HL-60/S4 treated with phorbol 12-myristate 13-acetate at 8.2 ng/mL for 4 days and 3 days (cell line): ENCODE data around the gene TPRX2.
"Not testable (repeated sequence)": the region's sequence is repeated elsewhere in the genome, so short reads cannot be mapped to it uniquely, and the experiment has no call there.

Experiments
- in situ Hi-C: fragments of 300-500 bp; cut with MboI; formaldehyde crosslinking; loops from 2 replicates; pipeline ENCODE4 v1.15.0; 2022; ENCODE audit warnings: low sequenced_read_pairs

TPRX2 gene

DNA sequence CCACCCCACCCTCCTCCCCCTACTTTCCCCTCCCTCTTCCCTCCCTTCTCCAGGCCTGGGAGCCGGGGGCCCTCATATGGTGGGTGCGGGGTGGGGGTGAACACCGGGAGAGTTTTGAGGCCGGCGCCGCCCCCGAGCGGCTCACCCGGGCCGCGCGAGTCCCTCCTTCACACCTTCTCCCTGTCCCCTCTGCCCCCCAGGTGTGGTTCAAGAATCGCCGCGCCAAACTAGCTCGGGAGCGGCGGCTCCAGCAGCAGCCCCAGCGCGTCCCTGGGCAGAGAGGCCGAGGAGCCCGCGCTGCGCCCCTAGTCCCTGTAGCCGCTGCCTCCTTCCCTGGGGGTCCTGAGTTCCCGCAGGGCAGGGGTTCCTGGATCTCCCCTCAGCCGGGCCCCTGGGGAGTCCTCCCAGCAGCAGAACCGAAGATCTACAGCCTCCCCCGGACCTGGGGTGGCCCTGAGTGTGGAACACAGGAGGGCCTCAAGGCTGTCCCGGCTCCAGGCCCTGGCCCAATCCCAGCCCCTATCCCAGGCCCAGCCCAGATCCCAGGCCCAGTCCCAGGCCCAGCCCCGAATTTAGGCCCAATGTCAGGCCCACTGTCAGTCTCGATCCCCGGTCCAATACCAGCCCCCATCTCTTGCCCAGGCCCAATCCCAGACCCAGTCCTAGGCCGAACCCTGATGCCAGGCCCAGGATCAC, 1.7 kb downstream of the TPRX2 start:
- in situ Hi-C loops: no loop called here

DNA sequence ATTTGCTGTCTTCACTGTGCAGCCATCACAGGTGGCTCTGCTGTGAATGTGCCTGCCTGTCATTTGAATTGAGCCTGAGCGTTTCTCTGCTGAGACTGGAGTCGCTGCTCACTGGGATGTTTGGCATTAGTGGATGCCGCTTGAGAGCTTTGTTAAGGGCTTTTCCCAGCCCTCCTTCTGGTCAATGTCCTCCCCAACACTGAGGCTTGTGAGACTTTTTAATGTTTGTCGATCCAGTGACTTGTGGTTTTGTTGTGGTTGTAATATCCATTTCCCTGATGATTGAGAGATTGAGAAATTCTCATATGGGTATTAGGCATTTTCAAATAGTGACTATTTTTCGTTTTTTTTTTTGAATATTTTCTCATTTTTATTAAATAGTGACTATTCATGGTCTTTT, 2.6 kb downstream of the TPRX2 start:
- in situ Hi-C loops: no loop called here

DNA sequence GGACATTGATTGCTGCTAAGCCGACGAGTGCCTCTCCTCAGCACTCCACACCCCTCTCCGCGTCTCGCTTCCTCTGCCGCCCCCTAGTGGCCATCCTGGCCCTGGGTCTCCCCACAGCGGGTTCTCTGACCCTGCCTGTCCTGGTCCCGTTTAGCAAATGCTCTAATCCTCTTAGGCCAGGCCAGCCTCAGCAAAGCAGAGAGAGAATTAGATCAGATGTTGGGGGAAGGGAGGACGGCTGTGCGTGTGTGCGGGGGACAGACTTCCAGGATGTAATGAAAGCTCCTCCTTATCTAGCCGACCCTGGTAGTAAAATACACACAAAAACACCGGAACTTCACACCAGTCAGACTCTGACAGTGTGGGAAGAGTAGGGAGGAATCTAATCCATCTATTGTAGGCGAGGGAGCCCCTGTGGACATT, 4.5 kb downstream of the TPRX2 start:
- in situ Hi-C loops: no loop called here

DNA sequence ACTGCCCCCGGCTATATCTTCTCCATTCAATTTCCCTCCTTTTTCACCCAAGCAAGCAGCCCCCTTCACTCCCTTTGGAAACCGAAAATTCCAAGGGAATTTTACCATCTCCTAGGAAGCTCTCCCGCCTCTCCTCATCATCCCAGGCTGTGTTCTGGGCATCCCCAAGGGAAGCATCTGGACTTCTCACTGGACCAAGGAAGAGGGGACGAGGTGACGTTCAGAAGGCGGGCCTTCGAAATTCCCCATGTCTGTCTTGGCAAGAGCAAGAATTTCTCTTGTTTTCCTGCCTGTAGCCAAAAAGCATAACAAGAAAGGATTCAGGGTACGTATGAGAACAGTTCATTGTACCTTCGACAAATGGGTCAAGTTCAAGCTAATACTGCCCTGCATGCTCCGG, 6.1 kb downstream of the TPRX2 start:
- in situ Hi-C loops: no loop called here

DNA sequence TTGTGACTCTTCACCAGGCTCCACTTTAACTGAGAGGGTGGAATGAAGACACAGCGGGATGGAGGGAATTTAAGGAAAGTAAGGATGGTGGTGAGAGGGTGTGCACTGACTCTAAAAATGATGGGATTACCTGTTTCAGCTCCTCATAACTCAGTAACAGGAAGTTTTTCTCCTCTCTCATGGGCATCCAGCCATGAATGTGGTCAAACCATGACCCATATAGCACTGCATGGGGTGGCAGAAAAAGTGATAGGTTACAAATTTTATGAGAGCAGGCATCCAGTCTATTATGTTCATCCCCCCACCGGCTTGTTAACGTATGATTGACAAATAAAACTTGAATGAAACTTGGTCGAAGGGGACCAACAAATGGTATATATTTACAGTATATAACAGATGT, 19.9 kb downstream of the TPRX2 start:
- in situ Hi-C loops: no loop called here

DNA sequence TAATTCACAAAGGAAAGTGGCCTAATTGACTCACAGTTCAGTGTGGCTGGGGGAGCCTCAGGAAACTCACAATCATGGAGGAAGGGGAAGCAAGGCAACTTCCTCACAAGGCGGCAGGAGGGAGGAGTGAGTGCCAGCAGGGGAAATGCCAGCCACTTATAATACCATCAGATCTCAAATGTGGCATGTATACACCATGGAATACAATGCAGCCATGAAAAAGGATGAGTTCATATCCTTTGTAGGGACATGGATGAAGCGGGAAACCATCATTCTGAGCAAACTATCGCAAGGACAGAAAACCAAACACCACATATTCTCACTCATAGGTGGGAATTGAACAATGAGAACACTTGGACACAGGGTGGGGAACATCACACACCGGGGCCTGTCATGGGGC, 20.4 kb downstream of the TPRX2 start:
- in situ Hi-C loops: not testable (repeated sequence)

DNA sequence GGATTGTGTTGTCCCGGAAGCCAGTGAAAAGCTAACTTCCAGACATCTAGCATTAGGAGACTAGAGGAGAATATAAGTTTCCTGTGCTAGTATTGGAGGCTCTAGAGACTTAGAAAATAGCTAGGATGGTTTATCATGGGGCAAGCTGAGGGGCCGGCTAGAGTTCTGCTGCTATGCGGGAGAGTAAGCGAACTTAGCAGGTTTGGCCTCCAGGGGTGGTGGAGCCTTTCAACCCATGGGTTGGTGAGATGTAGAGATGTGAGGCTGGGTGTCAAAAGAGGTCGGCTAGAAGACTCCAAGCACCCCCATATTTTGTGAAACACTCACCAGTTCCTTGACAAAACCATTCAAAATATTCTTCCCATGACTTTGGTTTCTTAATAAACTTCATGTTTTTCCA, 22.7 kb downstream of the TPRX2 start:
- in situ Hi-C loops: no loop called here

DNA sequence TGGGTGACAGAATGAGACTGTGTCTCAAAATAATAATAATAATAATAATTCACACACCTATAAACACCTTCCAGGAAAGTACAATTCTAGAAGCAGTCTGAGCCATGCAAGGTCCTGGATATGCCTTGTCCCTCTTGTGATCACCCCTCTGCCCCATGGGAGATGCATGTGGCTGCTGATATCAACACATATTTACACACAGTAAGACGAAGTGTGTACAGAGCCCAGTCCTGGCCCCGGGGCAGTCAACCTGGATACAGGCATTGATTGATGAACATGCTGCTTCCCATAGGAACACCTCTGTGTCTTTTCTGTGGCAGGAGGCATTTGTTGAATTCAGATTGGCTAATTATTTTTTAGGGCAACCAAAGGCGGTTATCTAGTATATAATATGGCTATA, 23.9 kb downstream of the TPRX2 start:
- in situ Hi-C loops: no loop called here

DNA sequence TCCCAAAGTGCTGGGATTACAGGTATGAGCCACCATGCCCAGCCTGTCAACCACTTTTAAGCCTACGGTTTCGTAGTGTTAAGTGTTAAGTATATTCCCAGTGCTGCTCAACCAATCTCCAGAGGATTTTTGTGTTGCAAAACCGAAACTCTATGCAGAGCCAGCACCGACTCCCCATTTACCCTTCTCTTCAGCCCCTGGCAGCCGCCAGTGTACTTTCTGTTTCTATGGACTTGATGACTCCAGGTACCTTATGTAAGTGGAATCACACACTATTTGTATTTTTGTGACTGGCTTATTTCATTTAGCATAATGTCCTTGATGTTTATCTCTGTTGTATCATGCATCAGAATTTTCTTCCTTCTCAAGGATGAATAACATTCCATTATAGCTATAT, 26.0 kb downstream of the TPRX2 start:
- in situ Hi-C loops: no loop called here

DNA sequence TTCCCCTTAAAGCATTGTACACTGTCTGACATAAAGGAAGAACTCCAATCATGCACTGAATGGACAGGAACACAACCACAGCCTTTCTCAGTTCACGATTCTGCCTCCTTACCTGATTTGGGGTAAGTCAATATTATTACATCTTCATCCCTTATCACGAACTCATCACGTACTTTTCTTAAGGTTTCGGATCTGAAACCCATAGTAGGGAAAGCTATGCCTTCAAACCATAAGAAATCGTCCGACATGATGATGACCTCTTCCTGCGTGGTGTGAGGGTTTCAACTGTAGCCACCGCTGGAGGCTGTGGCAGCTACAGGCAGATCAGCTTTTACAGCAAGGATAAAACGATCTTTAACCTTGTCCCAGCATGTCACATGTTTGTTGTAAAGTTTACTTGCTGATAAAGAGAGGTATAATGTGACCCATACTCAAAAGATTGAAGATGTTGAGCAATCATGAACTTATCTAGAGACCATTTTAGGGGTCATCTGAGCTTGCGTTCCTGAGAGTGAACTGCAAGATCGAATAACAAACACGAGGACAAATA, 27.1 kb downstream of the TPRX2 start, which contains the start of gene SULT2A1:
SULT2A1 (minus strand) TSS at position 306 of the 550 bp plus-strand sequence; CDS start at position 248, 58 bp downstream.
- in situ Hi-C loops: no loop called here

DNA sequence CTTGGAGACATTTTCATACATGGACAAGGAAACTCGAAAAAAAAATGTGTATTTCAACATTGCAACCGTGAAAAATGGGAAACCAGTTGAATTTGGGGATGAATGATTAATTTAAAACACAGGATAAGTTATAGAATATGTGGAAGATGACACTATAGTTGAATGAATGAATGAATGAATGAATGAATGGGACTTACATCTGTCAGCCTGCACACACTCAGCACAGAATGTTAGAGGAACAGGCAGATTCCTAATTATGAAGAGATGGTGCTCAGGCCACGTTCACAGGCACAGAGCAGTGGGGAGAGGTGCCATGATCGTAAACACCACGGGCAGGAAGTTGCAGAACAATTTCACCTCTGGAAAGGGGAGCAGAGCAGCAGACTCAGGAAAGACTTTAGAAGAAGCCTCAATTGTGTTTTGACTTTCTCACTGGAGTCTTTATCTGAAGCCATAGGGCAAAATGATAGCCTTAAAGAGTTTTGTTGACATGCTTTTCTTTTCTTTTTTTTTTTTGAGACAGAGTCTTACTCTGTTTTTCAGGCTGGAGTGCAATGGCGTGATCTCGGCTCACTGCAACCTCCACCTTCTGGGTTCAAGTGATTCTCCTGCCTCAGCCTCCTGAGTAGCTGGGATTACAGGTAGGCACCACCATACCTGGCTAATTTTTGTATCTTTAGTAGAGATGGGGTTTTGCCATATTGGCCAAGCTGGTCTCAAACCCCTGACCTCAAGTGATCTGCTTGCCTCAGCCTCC, 32.0 kb downstream of the TPRX2 start:
- in situ Hi-C loops: no loop called here

DNA sequence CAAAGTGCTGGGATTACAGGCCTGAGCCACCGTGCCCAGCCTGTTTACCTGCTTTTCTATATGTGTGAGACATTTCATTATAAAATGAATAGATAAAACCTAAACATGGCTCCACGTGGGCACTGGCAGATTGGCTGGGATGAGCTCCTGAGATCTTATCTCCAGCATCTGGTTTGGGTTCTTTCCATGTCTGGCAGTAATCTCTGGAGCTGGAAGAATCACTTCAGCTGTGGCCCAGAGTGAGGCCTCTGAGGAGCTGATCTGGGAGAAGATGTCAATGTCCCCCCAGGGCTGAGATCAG, 32.5 kb downstream of the TPRX2 start:
- in situ Hi-C loops: no loop called here

DNA sequence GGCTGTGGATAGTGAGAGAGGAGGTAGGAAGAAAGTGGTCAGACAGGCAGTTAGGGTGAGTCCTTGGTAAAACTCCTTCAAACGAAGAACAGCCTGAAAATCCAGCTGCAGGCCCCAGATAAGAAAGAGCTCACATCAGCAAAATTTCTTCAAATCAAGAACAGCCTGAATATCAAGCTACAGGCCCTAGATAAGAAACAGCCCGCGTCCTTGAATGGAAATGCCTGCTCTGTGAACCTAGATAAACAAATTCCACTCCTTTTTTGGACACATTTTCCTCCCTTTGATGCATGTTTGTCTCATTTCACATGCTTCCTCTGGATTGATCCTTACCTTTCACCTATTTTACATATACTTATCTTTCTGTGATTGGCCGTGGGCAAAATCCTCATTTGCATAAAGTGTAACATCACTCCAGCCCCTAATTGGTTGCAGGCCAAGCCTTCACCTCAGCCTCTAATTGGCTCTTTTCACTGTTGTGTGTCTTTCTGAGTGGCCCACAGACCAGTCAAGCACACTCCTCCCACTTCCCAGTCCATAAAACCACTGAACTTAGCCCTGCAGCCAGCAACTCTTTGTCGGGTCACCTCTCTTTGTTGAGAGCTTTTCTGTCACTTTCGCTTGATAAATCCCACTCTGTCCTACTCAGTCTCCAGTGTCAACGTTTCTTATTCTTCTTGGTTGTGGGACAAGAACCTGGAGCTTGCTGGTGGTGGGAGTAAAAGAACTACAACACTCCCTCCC, 33.1 kb downstream of the TPRX2 start:
- in situ Hi-C loops: no loop called here

DNA sequence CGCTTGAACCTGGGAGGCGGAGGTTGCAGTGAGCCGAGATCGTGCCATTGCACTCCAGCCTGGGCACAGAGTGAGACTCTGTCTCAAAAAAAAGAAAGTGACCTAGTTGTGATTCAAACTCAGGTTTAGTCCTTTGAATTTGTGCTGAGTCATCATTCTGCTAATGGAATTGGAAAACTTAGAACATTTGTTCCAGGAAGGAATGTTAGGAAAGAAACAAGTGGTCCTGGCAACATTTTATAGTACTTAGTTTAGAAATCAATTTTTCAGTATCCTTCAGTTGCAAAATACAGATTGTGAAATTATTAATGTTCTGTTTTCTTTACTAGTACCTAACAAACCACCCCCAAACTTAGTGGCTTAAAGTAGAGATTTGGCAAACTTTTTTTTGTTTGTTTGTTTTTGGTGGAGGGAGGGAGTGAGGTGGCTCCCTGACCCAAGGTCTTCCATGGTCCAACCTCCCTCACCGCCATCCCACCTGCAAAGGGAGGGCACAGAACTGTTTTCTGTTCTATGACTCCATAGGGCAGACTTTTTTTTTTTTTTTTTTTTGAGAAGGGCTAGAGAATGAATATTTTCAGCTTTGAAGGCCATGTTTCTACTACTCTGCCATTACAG, 36.2 kb downstream of the TPRX2 start:
- in situ Hi-C loops: no loop called here

DNA sequence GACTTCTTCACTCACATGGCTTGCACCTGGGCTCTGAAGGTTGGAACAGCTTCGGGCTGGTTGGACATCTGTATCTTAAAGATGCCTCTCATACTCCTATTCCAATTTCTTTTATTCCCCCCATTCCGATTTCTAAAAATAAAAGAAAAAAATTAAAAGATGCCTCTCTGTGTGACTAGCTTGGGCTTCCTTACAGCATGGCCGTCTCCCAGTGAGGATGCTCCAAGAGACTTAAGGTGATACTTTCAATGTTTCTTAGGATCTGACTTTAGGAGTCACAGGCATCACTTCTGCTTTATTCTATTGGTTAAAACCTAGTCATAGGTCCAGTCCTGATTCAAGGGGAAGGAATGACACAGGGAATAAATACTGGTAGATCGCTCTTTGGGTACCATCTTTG, 37.0 kb downstream of the TPRX2 start:
- in situ Hi-C loops: no loop called here

DNA sequence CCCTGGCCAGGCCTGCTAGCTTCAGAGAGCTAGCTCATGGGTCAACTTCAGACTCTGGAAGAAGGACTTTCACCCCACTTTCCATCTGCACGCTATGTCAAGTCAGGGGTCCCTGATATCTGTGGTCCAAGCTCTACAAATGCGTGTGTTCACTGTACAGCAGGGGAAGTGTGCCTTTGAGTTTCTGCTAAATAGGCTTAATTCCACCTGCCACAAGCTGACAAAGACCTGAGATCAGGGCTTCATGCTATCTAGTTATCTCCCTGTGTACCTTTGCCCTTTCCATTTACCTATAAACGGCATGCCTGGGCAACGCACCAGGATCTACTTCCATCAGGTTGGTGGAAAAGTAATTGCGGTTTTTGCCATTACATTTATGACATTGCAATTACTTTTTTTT, 37.7 kb downstream of the TPRX2 start:
- in situ Hi-C loops: no loop called here

DNA sequence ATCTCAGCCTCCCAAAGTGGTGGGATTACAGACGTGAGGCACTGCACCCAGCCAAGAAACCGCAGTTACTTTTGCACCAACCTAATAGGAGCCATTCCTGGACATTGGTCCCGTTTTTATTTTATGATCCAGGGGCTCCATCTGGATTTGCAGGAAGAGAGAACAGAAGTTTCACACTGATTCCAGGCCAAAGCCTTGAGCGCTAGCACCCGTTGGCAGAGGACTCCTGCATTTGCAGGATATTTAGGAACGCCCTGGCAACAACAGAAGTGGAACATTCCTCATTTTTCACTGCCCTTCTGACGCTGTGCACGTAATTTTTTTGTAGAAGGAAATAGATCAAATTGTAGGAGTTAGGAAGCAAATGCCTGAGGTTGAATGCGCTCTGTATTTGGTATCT, 38.8 kb downstream of the TPRX2 start:
- in situ Hi-C loops: no loop called here

DNA sequence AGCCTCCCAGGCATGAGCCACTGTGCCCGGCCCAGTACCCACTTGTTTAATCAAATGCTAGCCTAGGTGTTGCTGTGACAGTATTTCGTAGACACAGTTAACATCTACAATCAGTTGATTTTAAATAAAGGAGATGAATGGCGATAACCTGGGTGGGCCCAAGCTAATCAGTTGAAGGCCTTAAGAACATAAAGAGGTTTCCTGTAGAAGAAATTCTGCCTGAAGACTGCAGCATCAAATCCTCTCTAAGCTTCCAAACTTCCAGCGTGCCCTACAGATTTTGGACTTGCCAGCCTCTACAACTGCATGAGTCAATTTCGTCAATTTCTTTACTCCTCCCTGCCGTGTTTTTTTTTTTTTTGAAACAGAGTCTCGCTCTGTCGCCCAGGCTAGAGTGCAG, 40.3 kb downstream of the TPRX2 start:
- in situ Hi-C loops: no loop called here

DNA sequence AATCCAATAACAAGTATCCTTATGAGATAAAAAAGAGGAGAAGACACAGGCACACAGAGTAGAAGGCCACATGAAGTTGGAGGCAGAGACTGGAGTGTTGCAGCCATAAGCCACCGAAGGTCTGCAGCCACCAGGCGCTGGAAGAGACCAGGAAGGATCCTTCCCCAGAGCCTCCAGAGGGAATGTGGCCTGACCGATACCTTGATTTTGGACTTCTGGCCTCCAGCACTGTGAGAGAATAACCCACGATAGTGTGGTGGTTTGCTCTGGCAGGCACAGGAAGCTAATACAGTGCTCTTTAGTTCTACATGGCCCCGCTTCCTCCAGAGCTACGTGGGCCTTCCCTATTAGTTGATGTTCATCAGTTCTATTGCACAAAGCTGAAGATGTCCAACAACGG, 42.3 kb downstream of the TPRX2 start:
- in situ Hi-C loops: no loop called here

DNA sequence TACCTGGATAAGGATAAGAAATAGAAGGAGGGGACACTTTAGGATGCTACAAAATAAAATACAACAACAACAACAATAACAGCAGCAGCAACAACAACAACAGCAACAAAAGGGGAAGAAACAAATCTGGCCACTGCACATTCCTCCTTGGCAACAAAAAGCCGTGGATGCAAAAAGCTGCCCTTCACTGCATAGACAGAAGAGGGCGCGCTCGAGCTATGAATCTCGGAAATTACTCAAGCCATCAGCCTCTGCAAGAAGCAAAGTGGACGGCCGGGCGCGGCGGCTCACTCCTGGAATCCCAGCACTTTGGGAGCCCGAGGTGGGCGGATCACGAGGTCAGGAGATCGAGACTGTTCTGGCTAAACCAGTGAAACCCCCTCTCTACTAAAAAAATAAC, 50.3 kb downstream of the TPRX2 start:
- in situ Hi-C loops: not testable (repeated sequence)

DNA sequence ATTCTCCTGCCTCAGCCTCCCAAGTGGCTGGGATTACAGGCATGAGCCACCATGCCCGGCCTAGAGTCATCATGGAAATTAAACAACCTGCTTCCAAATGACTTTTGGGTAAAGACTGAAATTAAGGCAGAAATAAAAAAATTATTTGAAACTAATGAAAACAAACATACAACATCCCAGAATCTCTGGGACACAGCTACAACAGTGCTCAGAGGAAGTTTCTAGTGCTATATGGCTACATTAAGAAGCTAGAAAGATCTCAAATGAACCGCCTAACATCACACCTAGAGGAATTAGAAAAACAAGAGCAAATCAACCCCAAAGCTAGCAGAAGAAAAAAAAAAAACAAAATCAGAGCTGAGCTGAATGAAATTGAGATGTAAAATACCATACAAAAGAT, 51.2 kb downstream of the TPRX2 start:
- in situ Hi-C loops: not testable (repeated sequence)
